ENCODE measurements around the gene UTP25.

UTP25 gene

DNA sequence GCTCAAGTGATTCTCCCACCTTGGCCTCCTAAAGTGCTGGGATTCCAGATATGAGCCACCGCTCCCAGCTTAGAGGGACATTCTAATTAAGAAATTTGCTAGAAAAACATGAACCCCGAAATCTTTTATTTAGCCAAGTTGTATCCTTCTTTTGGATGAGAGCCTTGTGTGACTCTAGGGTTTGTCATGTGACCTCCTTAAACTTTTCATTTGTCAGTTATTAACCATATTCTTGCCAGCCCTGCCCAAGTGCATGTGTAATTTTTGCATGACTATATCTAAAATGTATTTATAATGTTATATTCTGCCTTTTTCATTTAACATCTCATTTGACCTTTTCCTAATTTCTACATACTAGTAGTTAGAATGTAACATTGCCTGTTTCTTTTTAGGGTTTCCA is 1.9 kb downstream of the UTP25 start:
- Histone ChIP-seq H3K27me3 (ENCODE audit: control insufficient read depth, insufficient read depth, low read length) (no peaks in the 10 kb centered on the region), H3K27ac (ENCODE audit: low read depth, low read length) (no peak overlapping the region), H3K4me3 (ENCODE audit: low read length) (no peak overlapping the region), H3K9ac (ENCODE audit: low read length) (no peak overlapping the region), H3K36me3 (ENCODE audit: control insufficient read depth, insufficient read depth, low read length) (peaks cover 10% of the 10 kb centered on the region), H3K4me1 (ENCODE audit: control insufficient read depth, insufficient read depth, low read length) (no peaks in the 10 kb centered on the region)

DNA sequence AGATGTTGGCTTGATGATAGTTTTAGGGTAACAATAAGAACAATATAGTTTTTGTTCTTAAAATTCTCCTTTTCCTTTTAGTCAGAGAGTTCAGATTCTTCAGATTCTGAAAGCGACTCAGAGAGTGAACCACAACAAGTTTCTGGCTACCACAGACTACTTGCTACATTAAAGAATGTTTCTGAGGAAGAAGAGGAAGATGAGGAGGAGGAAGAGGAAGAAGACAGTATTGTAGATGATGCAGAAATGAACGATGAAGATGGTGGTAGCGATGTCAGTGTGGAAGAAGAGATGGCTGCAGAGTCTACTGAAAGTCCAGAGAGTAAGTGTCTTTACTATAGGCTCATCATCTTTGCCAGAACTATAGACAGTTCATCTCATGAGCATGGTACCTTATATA is 3.0 kb downstream of the UTP25 start:
- Histone ChIP-seq H3K9ac (ENCODE audit: low read length) (no peak overlapping the region), H3K27ac (ENCODE audit: low read depth, low read length) (no peak overlapping the region), H3K4me1 (ENCODE audit: control insufficient read depth, insufficient read depth, low read length) (no peaks in the 10 kb centered on the region), H3K4me3 (ENCODE audit: low read length) (no peak overlapping the region), H3K27me3 (ENCODE audit: control insufficient read depth, insufficient read depth, low read length) (no peaks in the 10 kb centered on the region), H3K36me3 (ENCODE audit: control insufficient read depth, insufficient read depth, low read length) (peaks cover 13% of the 10 kb centered on the region)

DNA sequence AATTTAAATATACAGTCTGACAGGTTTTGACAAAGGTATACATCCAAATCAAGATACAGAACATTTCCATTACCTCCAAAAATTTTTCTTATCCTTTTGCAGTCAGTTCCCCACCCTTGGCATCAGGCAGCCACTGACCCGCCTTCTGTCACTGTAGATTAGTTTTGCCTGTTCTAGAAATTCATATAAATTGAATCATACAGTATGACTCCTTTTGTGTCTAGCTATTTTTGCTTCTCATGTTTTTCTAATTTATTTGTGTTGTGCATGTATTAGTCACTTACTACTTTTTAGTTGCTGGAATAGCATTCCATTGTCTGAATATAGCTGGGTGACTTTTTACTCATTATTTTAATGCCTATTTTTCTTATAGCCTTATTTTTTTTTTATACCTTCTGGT is 3.8 kb downstream of the UTP25 start:
- Histone ChIP-seq H3K27me3 (ENCODE audit: control insufficient read depth, insufficient read depth, low read length) (no peaks in the 10 kb centered on the region), H3K36me3 (ENCODE audit: control insufficient read depth, insufficient read depth, low read length) (peaks cover 13% of the 10 kb centered on the region), H3K4me3 (ENCODE audit: low read length) (no peak overlapping the region), H3K4me1 (ENCODE audit: control insufficient read depth, insufficient read depth, low read length) (no peaks in the 10 kb centered on the region), H3K27ac (ENCODE audit: low read depth, low read length) (no peak overlapping the region), H3K9ac (ENCODE audit: low read length) (no peak overlapping the region)

DNA sequence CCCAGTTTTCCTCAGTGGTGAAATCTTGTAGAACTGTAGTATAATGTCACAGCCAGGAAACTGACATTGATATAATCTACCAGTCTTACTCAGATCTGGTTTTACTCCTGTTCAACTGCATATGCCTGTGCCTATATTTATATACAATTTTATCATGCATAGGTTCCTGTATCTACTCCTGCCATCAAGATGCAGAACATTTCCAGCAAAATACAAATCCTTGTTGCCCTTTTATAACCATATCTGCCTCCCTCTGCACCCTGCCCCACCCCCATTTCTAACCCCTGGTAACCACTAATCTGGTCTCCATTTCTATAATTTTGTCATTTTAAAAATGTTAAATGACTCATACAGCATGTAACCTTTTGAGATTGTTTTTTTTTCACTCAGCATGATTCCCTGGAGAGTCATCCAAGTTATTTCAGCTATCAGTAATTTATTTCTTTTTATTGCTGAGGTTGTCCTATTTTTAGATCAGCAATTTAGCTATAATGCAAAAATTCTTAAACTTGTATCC is 8.1 kb downstream of the UTP25 start:
- H3K27me3 ChIP-seq (ENCODE audit: control insufficient read depth, insufficient read depth, low read length), result no peaks in the 10 kb centered on the region
- H3K27ac ChIP-seq (ENCODE audit: low read depth, low read length), result no peak overlapping the region
- H3K4me1 ChIP-seq (ENCODE audit: control insufficient read depth, insufficient read depth, low read length), result no peaks in the 10 kb centered on the region
- peaks cover 32% of the 10 kb centered on the region for H3K36me3 ChIP-seq (ENCODE audit: control insufficient read depth, insufficient read depth, low read length)
- H3K9ac ChIP-seq (ENCODE audit: low read length), result no peak overlapping the region
- no peak overlapping the region for H3K4me3 ChIP-seq (ENCODE audit: low read length)

DNA sequence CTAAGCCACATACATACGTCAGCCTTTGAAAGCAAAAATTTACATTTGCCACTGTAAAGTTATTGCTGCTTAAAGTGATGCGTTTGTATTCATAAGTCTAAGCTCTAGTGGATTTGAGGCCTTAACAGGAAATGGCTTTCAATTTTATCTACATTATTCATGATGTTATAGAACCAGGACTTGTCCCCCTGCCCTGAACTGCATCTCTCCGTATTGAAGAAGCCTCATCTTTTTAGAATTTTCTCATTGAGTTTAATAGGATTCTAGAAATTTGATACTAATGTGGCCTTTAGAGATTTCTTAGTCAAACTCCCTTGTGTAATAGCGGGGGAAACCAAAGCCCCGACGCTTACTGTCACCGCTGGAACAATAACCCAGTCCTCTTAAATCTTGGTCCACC is 9.9 kb downstream of the UTP25 start:
- no peak overlapping the region for H3K27ac ChIP-seq (ENCODE audit: low read depth, low read length)
- H3K27me3 ChIP-seq (ENCODE audit: control insufficient read depth, insufficient read depth, low read length), result no peaks in the 10 kb centered on the region
- peaks cover 35% of the 10 kb centered on the region for H3K36me3 ChIP-seq (ENCODE audit: control insufficient read depth, insufficient read depth, low read length)
- H3K4me1 ChIP-seq (ENCODE audit: control insufficient read depth, insufficient read depth, low read length), result no peaks in the 10 kb centered on the region
- no peak overlapping the region for H3K9ac ChIP-seq (ENCODE audit: low read length)
- H3K4me3 ChIP-seq (ENCODE audit: low read length), result no peak overlapping the region

DNA sequence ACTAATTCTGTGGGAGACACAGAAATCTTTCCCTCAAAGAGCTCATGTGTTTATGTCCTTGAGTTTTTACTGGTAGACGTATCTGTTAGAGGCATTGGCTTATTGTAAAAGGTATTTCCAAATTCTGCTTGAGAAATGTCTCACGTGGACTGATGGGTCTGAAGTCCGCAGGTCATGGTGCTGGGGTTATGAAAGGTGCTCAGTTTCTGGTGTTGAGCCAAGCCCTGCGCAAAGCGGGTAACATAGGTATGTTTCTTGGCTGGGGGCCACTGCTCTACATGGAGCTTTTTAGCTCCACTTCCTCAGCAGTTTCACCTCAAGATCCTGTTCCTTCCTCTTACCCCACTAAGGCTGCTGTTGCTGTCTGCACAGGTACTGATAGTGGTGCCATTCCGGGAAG is 10.8 kb downstream of the UTP25 start:
- no peak overlapping the region for H3K9ac ChIP-seq (ENCODE audit: low read length)
- H3K27ac ChIP-seq (ENCODE audit: low read depth, low read length), result no peak overlapping the region
- no peaks in the 10 kb centered on the region for H3K27me3 ChIP-seq (ENCODE audit: control insufficient read depth, insufficient read depth, low read length)
- H3K4me3 ChIP-seq (ENCODE audit: low read length), result no peak overlapping the region
- H3K4me1 ChIP-seq (ENCODE audit: control insufficient read depth, insufficient read depth, low read length), result no peaks in the 10 kb centered on the region
- peaks cover 33% of the 10 kb centered on the region for H3K36me3 ChIP-seq (ENCODE audit: control insufficient read depth, insufficient read depth, low read length)

DNA sequence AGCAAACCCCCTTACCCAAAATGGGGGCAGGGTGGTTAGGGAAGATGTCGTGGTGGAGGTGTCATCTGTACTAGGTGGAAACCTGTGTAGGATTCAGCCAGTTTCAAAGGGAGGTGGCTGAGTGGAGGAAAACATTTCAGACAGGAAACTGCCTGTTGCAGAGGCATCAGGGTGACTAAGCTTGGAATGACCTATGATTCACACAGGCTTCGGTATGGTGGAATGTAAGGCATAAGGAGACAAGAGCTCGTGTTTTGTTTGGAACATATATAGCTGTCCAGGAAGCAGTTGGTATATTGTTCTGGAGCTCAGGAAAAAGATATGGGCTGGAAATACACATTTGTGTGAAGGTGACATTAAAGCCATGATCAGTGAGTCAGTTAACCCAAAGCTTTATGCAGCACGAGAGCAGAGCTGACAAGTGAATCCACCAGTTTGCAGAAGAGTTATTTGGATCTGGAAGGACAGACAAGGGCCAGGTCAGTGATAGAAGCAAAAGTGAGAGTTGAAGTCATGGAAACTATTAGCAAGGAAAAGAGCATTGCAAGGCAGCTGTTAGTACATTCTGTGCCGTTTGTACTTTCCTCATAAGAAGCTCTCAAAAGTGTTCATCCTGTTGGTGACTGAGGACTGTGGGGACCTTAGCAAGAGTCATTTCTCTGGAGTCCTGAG is 12.2 kb downstream of the UTP25 start:
- H3K4me3 ChIP-seq (ENCODE audit: low read length), result no peak overlapping the region
- H3K36me3 ChIP-seq (ENCODE audit: control insufficient read depth, insufficient read depth, low read length), result peaks cover 36% of the 10 kb centered on the region
- H3K4me1 ChIP-seq (ENCODE audit: control insufficient read depth, insufficient read depth, low read length), result no peaks in the 10 kb centered on the region
- H3K27me3 ChIP-seq (ENCODE audit: control insufficient read depth, insufficient read depth, low read length), result no peaks in the 10 kb centered on the region
- no peak overlapping the region for H3K9ac ChIP-seq (ENCODE audit: low read length)
- H3K27ac ChIP-seq (ENCODE audit: low read depth, low read length), result no peak overlapping the region

DNA sequence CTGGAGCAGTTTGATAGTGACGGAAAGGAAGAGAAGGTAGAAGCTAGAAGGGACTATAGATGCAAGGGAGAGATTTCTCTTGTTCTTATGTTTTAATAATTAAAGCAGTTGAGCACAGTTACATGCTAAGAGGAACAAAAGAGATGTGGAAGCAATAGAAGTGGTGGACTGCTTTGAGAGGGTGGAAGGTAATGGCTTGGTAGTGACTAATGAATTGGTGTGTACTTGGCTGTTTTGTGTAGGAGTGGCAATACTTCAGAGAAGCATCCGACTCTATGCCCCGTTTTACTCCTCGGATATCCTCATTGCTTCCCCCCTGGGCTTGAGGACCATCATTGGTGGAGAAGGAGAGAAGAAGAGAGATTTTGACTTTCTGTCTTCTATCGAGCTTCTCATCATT is 12.8 kb downstream of the UTP25 start:
- Histone ChIP-seq H3K27ac (ENCODE audit: low read depth, low read length) (no peak overlapping the region), H3K4me1 (ENCODE audit: control insufficient read depth, insufficient read depth, low read length) (no peaks in the 10 kb centered on the region), H3K36me3 (ENCODE audit: control insufficient read depth, insufficient read depth, low read length) (peaks cover 35% of the 10 kb centered on the region), H3K9ac (ENCODE audit: low read length) (no peak overlapping the region), H3K27me3 (ENCODE audit: control insufficient read depth, insufficient read depth, low read length) (no peaks in the 10 kb centered on the region), H3K4me3 (ENCODE audit: low read length) (no peak overlapping the region)

DNA sequence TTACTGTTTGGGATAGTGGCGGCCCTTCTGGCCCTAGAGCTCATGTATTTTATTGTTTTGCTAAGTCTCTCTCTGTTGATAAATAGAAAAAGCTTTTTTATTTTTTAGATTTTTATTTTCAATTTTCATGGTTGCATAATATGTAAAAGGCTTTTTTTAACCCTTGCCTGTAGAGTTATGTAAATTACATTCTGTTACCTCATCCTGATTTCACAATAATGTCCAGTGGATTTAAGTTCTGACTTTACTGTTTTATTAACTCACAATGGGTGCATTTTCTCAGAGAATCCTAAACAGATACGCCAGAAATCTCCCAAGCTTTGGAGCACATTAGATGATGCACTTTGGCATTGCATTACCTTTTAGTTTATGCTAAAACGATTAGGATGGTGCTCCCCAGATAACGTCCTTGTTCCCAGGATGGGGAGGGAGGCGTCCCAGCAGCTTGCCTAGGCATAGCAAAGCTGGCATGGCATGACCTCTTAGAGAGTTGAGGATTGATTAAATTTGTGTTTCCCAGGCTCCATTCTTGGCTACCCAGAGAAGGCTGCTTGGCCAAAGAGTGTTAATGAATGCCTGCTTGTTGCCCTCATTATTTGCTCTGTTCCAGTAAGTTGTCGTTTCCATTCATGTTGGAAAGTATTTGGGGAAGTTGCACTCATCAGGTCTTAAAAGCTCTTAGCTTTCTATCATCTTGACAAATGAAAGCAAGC is 17.1 kb downstream of the UTP25 start:
- no peak overlapping the region for H3K4me3 ChIP-seq (ENCODE audit: low read length)
- no peaks in the 10 kb centered on the region for H3K27me3 ChIP-seq (ENCODE audit: control insufficient read depth, insufficient read depth, low read length)
- no peak overlapping the region for H3K27ac ChIP-seq (ENCODE audit: low read depth, low read length)
- H3K4me1 ChIP-seq (ENCODE audit: control insufficient read depth, insufficient read depth, low read length), result no peaks in the 10 kb centered on the region
- H3K9ac ChIP-seq (ENCODE audit: low read length), result no peak overlapping the region
- peaks cover 33% of the 10 kb centered on the region for H3K36me3 ChIP-seq (ENCODE audit: control insufficient read depth, insufficient read depth, low read length)

DNA sequence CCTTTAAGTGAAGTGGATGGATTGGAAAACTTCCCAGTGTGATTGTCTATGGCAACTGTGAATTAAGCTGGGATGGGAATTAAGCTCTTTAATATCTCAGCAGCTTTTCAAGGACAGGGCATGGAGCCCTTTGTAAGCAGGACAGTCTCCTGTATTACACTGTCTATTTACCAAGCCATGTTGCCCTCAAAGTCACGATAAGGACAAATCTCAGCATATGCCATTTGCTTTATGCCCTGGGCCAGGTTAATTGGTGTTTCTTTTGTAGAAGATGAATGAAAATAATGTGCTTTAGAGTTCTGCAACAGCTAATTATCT is 17.6 kb downstream of the UTP25 start:
- no peak overlapping the region for H3K4me3 ChIP-seq (ENCODE audit: low read length)
- no peaks in the 10 kb centered on the region for H3K27me3 ChIP-seq (ENCODE audit: control insufficient read depth, insufficient read depth, low read length)
- H3K27ac ChIP-seq (ENCODE audit: low read depth, low read length), result no peak overlapping the region
- H3K36me3 ChIP-seq (ENCODE audit: control insufficient read depth, insufficient read depth, low read length), result peaks cover 30% of the 10 kb centered on the region
- no peak overlapping the region for H3K9ac ChIP-seq (ENCODE audit: low read length)
- H3K4me1 ChIP-seq (ENCODE audit: control insufficient read depth, insufficient read depth, low read length), result no peaks in the 10 kb centered on the region

DNA sequence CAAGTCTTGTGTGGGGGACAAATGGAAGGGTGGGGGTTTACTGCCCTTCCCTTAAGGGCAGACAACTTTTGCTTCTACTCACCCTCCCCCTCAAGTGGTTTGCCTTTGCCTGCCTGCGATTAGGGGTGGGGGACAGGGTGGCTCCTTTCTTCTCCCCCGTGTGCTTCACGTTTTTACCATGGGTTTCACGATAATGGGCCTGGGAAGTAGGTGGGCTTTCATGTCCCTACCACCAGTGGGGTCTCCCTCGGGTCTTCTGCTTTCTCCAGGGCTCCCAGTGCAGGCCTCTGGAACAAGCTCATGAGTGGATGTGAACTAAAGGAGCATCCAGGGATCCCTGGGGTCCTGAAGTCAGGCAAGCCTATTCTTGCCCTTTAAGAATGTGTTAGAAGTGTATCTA is 21.6 kb downstream of the UTP25 start:
- H3K4me1 ChIP-seq (ENCODE audit: control insufficient read depth, insufficient read depth, low read length), result no peaks in the 10 kb centered on the region
- no peak overlapping the region for H3K4me3 ChIP-seq (ENCODE audit: low read length)
- H3K27me3 ChIP-seq (ENCODE audit: control insufficient read depth, insufficient read depth, low read length), result no peaks in the 10 kb centered on the region
- peaks cover 30% of the 10 kb centered on the region for H3K36me3 ChIP-seq (ENCODE audit: control insufficient read depth, insufficient read depth, low read length)
- no peak overlapping the region for H3K27ac ChIP-seq (ENCODE audit: low read depth, low read length)
- no peak overlapping the region for H3K9ac ChIP-seq (ENCODE audit: low read length)

DNA sequence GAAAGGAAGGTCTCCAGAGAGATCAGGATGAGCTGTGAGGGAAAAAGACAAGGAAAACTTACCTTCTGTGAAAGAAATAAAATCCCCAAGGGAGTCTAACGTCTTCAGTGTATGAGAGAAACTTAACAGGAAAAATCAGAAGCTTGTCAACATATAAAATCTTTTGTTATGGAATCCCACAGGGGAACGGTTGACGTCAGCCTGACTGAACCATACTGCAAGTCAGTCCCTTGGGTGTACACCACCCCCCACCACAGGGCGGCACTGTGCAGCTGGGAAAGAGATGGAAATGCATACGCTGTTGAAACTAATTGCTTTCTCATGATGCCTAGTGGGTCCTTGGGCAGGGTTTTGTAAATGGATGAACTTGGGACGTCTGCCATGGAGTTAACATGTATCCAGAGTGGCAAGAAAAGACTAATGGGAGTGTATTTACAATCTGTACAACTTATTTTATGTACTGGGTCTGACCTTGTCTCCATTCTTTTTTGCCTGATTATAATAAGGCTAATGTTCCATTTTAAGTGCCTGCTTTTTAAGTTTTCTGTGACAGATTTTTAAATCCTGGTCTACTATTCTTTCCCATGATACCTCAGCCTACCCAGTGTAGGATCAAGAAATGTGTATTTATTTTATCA is 22.7 kb downstream of the UTP25 start:
- no peak overlapping the region for H3K4me3 ChIP-seq (ENCODE audit: low read length)
- H3K4me1 ChIP-seq (ENCODE audit: control insufficient read depth, insufficient read depth, low read length), result no peaks in the 10 kb centered on the region
- peaks cover 29% of the 10 kb centered on the region for H3K36me3 ChIP-seq (ENCODE audit: control insufficient read depth, insufficient read depth, low read length)
- H3K27ac ChIP-seq (ENCODE audit: low read depth, low read length), result no peak overlapping the region
- H3K27me3 ChIP-seq (ENCODE audit: control insufficient read depth, insufficient read depth, low read length), result no peaks in the 10 kb centered on the region
- H3K9ac ChIP-seq (ENCODE audit: low read length), result no peak overlapping the region

DNA sequence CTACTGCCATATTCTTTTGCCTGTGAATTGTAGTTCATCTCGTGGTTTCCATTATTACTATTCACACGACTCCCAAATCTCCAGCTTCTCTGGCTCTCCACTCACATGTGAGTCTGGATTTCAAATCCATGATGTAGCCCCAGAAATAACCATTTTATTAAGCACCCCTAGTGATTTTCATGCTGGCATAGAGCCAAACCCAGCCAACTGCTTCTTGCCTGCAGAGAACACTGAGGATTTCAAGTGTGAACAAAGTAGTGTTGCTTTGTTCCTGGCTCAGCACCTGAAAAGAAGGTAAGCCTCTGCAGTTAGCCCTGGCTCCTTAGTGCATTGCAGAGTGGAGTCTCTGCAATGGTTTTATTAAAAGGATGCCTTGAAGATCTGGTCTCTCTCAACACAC is 25.9 kb downstream of the UTP25 start:
- H3K27ac ChIP-seq (ENCODE audit: low read depth, low read length), result no peak overlapping the region
- no peak overlapping the region for H3K9ac ChIP-seq (ENCODE audit: low read length)
- H3K36me3 ChIP-seq (ENCODE audit: control insufficient read depth, insufficient read depth, low read length), result peaks cover 25% of the 10 kb centered on the region

More for the DNA sequence above, 25.9 kb downstream of the UTP25 start:
- no peak overlapping the region for H3K4me3 ChIP-seq (ENCODE audit: low read length)
- H3K4me1 ChIP-seq (ENCODE audit: control insufficient read depth, insufficient read depth, low read length), result no peaks in the 10 kb centered on the region
- H3K27me3 ChIP-seq (ENCODE audit: control insufficient read depth, insufficient read depth, low read length), result no peaks in the 10 kb centered on the region
